Breast epithelium (tissue), 4 donors: ENCODE measurements around the gene ALK. TPM values are rescaled to one million over a fixed set of nuclear protein-coding genes. Genes with fewer than 3 reads are reported as not detected.

Source experiments
- DNase-seq, 2 donors: peaks; one replicate each; pipeline ENCODE4 v3.0.0-alpha.2; 2019; ENCODE audit warnings: low spot score in 2 of 2
- H3K27ac ChIP-seq, 2 donors: fragments of 200-600 bp; sonication (generic) in 1 of 2; one replicate each; pipeline ENCODE4 v1.5.1; 2016 to 2019; ENCODE audit warnings: mild to moderate bottlenecking in 1 of 2
- H3K27me3 ChIP-seq, 2 donors: fragments of 200-600 bp; sonication (generic) in 1 of 2; one replicate each; pipeline versions ENCODE4 v1.5.1 to v1.6.0; 2017 to 2019; ENCODE audit warnings: control low read depth in 1 of 2, mild to moderate bottlenecking in 1 of 2
- H3K36me3 ChIP-seq: fragments of 200-600 bp; one replicate; pipeline ENCODE4 v1.5.1; 2019
- H3K4me1 ChIP-seq, 2 donors: fragments of 200-600 bp; sonication (generic); one replicate each; pipeline ENCODE4 v1.5.1; 2016 to 2019; ENCODE audit warnings: control low read depth in 1 of 2
- H3K4me3 ChIP-seq, 3 donors: fragments of 200-600 bp; sonication (generic); 1 replicate in 2 of 3; 2 replicates in 1 of 3; pipeline ENCODE4 v1.5.1; 2016 to 2019; ENCODE audit warnings: mild to moderate bottlenecking in 3 of 3, moderate library complexity in 2 of 3
- H3K9me3 ChIP-seq, 2 donors: fragments of 200-600 bp; sonication (generic) in 1 of 2; one replicate each; pipeline ENCODE4 v1.5.1; 2016 to 2019; ENCODE audit warnings: control low read depth in 1 of 2
- POLR2A ChIP-seq: fragments of 450-650 bp; IDR thresholded peaks from one replicate; pipeline ENCODE4 v1.6.1; 2016; ENCODE audit warnings: antibody characterized with exemption, mild to moderate bottlenecking, moderate library complexity
- POLR2AphosphoS5 ChIP-seq, 3 donors: sonication (generic); formaldehyde crosslinking; IDR thresholded peaks; one replicate each; pipeline ENCODE4 v1.6.1; 2017; ENCODE audit warnings: antibody characterized with exemption in 3 of 3
- intact Hi-C: fragments of 100-400 bp; cut with DNase I; formaldehyde crosslinking; loops from one replicate; pipeline ENCODE4 v1.15.1; 2023; ENCODE audit warnings: low total_unique reads
- total RNA-seq, 3 donors: library from RNA; depleted of rRNA; stranded (reverse); fragments of >200 nt; gene quantifications; one replicate each; pipeline ENCODE4 v1.1.0, GENCODE V29; 2016
- TF ChIP-seq, protein P1 (sequence below), 3 donors: fragments of 450-650 bp; IDR thresholded peaks; one replicate each; pipeline ENCODE4 v1.5.1; 2016 to 2017; ENCODE audit warnings: antibody characterized with exemption in 3 of 3, mild to moderate bottlenecking in 3 of 3, moderate library complexity in 3 of 3

ALK gene
- total RNA-seq, 3 donors from 2014 or later = 0.33 to 5.6 (median 0.64) TPM

DNA sequence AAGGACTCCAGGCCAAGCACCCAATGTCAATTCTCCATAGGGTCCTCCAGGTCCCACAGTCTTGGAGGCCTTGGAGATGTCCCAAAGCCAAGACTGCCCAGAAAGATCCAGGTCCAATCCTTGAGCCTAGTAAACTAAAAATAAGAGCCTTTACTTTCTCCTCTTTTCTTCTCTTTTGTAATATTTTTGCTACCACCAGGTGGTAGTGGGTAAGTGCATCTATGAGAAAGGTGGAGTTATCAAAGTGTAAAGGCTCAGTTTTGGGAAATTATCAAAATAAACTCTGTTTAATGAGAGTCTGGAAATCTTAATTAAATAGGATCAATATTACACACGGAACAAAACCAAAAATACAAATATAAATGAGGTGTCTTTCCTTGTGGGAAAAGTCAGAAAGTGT lies 276.4 kb downstream of the ALK start:
- intact Hi-C loops = no loop called here
- Histone ChIP-seq H3K27me3 (no peaks in the 10 kb centered on the region), H3K36me3 (no peaks in the 10 kb centered on the region), H3K4me1 (no peaks in the 10 kb centered on the region), H3K27ac (no peak overlapping the region), H3K4me3 (no peak overlapping the region), H3K9me3 (peaks cover 0 to 12% of the 10 kb centered on the region in 2 donors)
- DNase-seq = no peak
- TF ChIP-seq POLR2AphosphoS5 (IDR thresholded peaks at IDR 0.05) = no peak
- TF ChIP-seq, protein P1, sequence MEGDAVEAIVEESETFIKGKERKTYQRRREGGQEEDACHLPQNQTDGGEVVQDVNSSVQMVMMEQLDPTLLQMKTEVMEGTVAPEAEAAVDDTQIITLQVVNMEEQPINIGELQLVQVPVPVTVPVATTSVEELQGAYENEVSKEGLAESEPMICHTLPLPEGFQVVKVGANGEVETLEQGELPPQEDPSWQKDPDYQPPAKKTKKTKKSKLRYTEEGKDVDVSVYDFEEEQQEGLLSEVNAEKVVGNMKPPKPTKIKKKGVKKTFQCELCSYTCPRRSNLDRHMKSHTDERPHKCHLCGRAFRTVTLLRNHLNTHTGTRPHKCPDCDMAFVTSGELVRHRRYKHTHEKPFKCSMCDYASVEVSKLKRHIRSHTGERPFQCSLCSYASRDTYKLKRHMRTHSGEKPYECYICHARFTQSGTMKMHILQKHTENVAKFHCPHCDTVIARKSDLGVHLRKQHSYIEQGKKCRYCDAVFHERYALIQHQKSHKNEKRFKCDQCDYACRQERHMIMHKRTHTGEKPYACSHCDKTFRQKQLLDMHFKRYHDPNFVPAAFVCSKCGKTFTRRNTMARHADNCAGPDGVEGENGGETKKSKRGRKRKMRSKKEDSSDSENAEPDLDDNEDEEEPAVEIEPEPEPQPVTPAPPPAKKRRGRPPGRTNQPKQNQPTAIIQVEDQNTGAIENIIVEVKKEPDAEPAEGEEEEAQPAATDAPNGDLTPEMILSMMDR (IDR thresholded peaks at IDR 0.05) = no peak
- no peak for TF ChIP-seq POLR2A

DNA sequence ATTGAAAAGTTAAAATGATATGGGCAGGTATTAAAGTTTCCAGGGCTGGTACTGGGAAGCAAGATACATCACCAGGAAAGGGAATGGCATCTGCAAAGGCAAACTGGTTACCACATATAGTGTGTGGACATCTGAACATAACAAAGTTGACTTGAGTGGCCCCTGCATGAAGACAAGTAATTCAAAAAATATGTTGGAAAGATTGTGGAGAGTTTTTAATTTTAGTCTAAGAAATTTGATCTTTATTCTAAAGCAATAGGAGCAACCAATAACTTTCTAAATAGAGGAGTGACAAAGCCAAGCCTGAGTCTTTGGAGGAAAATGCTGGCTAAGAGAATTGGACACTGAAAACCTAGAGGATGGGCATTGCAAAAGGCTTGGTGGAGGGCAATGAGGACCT lies 278.2 kb downstream of the ALK start:
- Histone ChIP-seq H3K4me3 (no peak overlapping the region), H3K27ac (no peak overlapping the region)
- intact Hi-C loops = no loop called here

DNA sequence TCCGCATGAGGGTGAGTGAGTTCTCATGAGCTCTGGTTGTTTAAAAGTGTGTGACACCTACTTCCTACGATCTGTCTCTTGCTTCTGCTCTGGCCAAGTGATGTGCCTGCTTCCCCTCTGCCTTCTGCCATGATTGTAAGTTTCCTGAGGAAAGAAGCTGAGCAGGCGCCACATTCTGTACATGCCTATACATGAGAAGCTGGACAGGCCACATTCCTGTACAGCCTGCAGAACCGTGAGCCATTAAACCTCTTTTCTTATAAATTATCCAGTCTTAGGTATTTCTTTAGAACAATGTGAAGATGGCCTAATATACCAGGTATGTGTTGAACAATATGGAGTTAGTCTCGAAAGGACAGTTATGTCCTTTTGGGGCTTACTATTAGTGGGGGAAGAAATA lies 281.0 kb downstream of the ALK start:
- Histone ChIP-seq H3K27me3 (no peaks in the 10 kb centered on the region), H3K27ac (no peak overlapping the region), H3K4me1 (no peaks in the 10 kb centered on the region), H3K9me3 (no peaks in the 10 kb centered on the region), H3K4me3 (no peak overlapping the region), H3K36me3 (no peaks in the 10 kb centered on the region)
- no peak for DNase-seq
- intact Hi-C loops = no loop called here
- TF ChIP-seq POLR2A (no peak), POLR2AphosphoS5 (IDR thresholded peaks at IDR 0.05) (no peak)
- TF ChIP-seq, protein P1 (IDR thresholded peaks at IDR 0.05) = no peak

More for the DNA sequence above, 278.2 kb downstream of the ALK start:
- DNase-seq = no peak
- TF ChIP-seq, protein P1 (IDR thresholded peaks at IDR 0.05) = no peak
- no peak for TF ChIP-seq POLR2A
- TF ChIP-seq POLR2AphosphoS5 (IDR thresholded peaks at IDR 0.05) = no peak
- no peaks in the 10 kb centered on the region for H3K9me3 ChIP-seq
- H3K27me3 ChIP-seq = no peaks in the 10 kb centered on the region
- no peaks in the 10 kb centered on the region for H3K4me1 ChIP-seq
- H3K36me3 ChIP-seq = no peaks in the 10 kb centered on the region

DNA sequence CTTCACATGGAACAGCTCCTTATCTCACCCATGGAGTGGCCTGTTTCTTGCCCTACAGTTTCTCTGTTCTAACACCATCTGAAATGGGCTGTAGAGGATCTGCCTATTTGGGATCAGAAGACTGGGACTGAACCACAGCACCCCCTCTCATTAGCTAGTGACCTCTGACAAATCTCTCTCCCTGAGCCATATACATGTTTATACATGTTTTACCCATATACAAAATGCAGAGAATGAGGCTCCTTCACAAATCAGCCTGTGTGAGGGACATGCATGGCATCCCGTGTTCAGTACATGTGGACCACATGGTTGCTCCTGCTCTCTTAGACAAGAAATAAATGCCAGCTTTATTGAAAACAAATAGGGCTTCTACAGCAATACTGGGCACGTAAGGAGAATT lies 282.7 kb downstream of the ALK start:
- intact Hi-C loops = no loop called here
- H3K27me3 ChIP-seq = no peaks in the 10 kb centered on the region
- no peak for DNase-seq
- TF ChIP-seq, protein P1 (IDR thresholded peaks at IDR 0.05) = no peak
- no peak for TF ChIP-seq POLR2A
- no peak for TF ChIP-seq POLR2AphosphoS5 (IDR thresholded peaks at IDR 0.05)
- no peaks in the 10 kb centered on the region for H3K36me3 ChIP-seq
- no peaks in the 10 kb centered on the region for H3K4me1 ChIP-seq
- no peaks in the 10 kb centered on the region for H3K9me3 ChIP-seq
- no peak overlapping the region for H3K4me3 ChIP-seq
- no peak overlapping the region for H3K27ac ChIP-seq

DNA sequence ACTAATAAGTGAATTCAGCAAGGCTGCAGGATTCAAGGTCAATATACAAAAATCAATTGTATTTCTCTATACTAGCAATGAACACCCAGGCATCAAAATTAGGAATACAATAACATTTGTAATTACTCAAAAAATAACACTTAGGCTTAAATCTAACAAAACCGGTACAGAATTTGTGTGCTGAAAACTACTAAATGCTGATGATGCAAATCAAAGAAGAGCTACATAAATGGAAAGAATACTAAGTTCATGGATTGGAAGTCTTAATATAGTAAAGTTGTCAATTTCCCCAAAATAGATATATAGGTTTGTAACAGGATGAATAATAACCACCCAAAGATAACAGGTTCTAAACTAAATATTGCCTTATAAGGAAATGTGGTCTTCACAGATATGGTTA lies 286.5 kb downstream of the ALK start:
- Histone ChIP-seq H3K36me3 (no peaks in the 10 kb centered on the region), H3K27ac (no peak overlapping the region), H3K4me1 (no peaks in the 10 kb centered on the region), H3K4me3 (no peak overlapping the region), H3K27me3 (no peaks in the 10 kb centered on the region), H3K9me3 (no peaks in the 10 kb centered on the region)
- no peak for DNase-seq
- TF ChIP-seq, protein P1 (IDR thresholded peaks at IDR 0.05) = no peak
- TF ChIP-seq POLR2AphosphoS5 (IDR thresholded peaks at IDR 0.05) (no peak), POLR2A (no peak)
- intact Hi-C loops = no loop called here
